Tibial artery (tissue), 4 donors: ENCODE data around the gene ANKRD44.
"Not testable (repeated sequence)": the region's sequence is repeated elsewhere in the genome, so short reads cannot be mapped to it uniquely, and the experiment has no call there.

Experiments used
- DNase-seq, 2 donors: peaks; one replicate each; pipeline ENCODE4 v3.0.0-alpha.2; 2019
- H3K27ac ChIP-seq, 2 donors: fragments of 200-600 bp; sonication (generic) in 1 of 2; 1 replicate in 1 of 2; 2 replicates in 1 of 2; pipeline ENCODE4 v1.5.1; 2018 to 2019; ENCODE audit warnings: mild to moderate bottlenecking in 1 of 2
- H3K27me3 ChIP-seq, 2 donors: fragments of 200-600 bp; sonication (generic) in 1 of 2; one replicate each; pipeline versions ENCODE4 v1.5.1 to v1.6.0; 2016 to 2019
- H3K36me3 ChIP-seq, 3 donors: fragments of 200-600 bp; sonication (generic) in 2 of 3; one replicate each; pipeline ENCODE4 v1.5.1; 2016 to 2019; ENCODE audit warnings: mild to moderate bottlenecking in 2 of 3
- H3K4me1 ChIP-seq, 4 donors: fragments of 200-600 bp; sonication (generic) in 2 of 4; 1 replicate in 3 of 4; 2 replicates in 1 of 4; pipeline ENCODE4 v1.5.1; 2016 to 2019
- H3K4me3 ChIP-seq, 2 donors: fragments of 200-600 bp; sonication (generic) in 1 of 2; 1 replicate in 1 of 2; 2 replicates in 1 of 2; pipeline ENCODE4 v1.5.1; 2018 to 2019; ENCODE audit warnings: mild to moderate bottlenecking in 2 of 2
- H3K9me3 ChIP-seq, 3 donors: fragments of 200-600 bp; sonication (generic) in 1 of 3; one replicate each; pipeline ENCODE4 v1.5.1; 2016 to 2019
- intact Hi-C: fragments of 100-400 bp; cut with DNase I; formaldehyde crosslinking; loops from one replicate; pipeline ENCODE4 v1.15.0; 2023; ENCODE audit warnings: low total_unique reads
- TF ChIP-seq, protein P1 (sequence below), 2 experiments: fragments of 200-600 bp in 1 of 2; fragments of 450-650 bp in 1 of 2; IDR thresholded peaks; one replicate each; pipeline ENCODE4 v1.5.1; 2017 to 2019; ENCODE audit warnings: antibody characterized with exemption in 2 of 2, mild to moderate bottlenecking in 1 of 2, moderate library complexity in 1 of 2

Gene ANKRD44

DNA sequence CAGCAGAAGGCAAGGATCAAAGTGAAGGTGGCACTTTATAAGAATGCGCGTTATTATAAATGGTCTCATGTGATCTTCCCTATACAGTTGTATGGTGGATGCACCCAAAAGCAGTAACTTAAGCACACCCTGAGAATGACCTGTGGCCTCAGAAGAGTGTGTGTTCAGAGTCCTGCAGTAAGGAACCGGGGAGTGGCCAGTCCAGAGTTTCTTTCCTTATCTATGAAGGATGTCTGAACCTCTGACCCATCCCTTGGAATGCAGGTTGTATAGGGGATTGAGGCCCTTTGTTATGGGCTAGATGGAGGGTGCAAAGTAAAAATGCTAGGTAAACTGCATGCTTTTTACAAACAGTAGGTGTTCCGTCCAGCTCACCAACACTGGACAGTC, 43.6 kb upstream of the ANKRD44 start:
- TF ChIP-seq, protein P1, sequence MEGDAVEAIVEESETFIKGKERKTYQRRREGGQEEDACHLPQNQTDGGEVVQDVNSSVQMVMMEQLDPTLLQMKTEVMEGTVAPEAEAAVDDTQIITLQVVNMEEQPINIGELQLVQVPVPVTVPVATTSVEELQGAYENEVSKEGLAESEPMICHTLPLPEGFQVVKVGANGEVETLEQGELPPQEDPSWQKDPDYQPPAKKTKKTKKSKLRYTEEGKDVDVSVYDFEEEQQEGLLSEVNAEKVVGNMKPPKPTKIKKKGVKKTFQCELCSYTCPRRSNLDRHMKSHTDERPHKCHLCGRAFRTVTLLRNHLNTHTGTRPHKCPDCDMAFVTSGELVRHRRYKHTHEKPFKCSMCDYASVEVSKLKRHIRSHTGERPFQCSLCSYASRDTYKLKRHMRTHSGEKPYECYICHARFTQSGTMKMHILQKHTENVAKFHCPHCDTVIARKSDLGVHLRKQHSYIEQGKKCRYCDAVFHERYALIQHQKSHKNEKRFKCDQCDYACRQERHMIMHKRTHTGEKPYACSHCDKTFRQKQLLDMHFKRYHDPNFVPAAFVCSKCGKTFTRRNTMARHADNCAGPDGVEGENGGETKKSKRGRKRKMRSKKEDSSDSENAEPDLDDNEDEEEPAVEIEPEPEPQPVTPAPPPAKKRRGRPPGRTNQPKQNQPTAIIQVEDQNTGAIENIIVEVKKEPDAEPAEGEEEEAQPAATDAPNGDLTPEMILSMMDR (IDR thresholded peaks at IDR 0.05), result no peak
- intact Hi-C loops, result no loop called here
- H3K36me3 ChIP-seq, result no peaks in the 10 kb centered on the region

DNA sequence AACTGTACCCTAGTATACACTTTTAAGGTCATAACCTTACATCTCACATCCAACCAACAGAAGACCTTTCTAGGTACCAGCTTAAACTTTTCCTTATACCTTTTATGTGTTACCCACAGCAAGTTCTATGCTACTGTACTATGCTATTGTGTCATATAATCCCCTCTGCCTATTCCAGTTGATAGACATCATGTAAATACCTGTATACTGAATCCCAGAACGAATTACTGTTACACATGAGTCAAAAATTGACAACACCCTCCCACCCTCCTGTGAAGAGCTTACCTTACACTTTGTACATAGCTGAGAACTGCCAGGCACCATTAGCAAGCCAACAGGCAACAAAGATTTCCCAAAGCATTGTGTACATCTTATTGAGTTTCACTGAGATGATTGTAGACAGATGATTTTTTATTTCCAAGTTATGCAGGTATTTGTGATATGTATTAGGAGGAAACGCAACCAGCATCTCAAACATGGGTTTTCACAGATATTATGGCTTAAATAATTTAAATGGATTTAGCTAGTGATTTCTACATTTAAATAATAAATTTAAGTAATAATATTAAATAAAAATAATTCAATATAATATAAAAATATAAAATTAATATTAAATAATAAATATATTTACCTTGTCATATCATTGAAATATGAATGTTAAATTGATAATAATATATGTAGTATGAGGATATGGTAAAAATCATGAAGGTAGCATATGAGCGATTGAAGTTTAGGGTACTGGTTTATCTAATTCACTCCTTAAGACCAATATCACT, 43.0 kb upstream of the ANKRD44 start:
- H3K27me3 ChIP-seq, result no peaks in the 10 kb centered on the region
- no peaks in the 10 kb centered on the region for H3K4me1 ChIP-seq
- no peak overlapping the region for H3K27ac ChIP-seq
- no peak overlapping the region for H3K4me3 ChIP-seq
- no peaks in the 10 kb centered on the region for H3K36me3 ChIP-seq
- H3K9me3 ChIP-seq, result no peaks in the 10 kb centered on the region
- TF ChIP-seq, protein P1 (IDR thresholded peaks at IDR 0.05), result no peak
- intact Hi-C loops, result no loop called here
- no peak for DNase-seq

More for the DNA sequence above, 43.6 kb upstream of the ANKRD44 start:
- Histone ChIP-seq H3K4me1 (no peaks in the 10 kb centered on the region), H3K9me3 (no peaks in the 10 kb centered on the region), H3K27me3 (no peaks in the 10 kb centered on the region), H3K27ac (no peak overlapping the region), H3K4me3 (no peak overlapping the region)
- DNase-seq, result no peak

DNA sequence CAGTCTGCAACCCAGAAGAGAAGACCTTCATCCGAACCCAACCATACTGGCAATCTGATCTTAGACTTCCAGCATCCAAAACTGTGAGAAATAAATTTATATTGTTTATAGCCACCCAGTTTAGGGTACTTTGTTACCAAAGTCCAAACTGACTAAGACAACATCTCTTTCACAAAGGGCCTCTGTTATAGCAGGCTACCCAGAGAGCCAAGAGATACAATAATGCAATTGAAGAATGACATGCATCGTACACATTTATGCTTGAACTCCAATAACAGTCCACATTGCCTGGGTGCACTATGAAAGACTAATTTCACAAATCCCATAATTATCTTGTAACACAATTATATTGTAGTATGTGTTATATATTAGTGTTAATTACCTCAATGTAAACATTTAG, 39.1 kb upstream of the ANKRD44 start:
- DNase-seq, result no peak
- TF ChIP-seq, protein P1 (IDR thresholded peaks at IDR 0.05), result no peak
- no peaks in the 10 kb centered on the region for H3K36me3 ChIP-seq
- H3K4me1 ChIP-seq, result no peaks in the 10 kb centered on the region
- H3K9me3 ChIP-seq, result no peaks in the 10 kb centered on the region
- H3K27ac ChIP-seq, result no peak overlapping the region
- no peak overlapping the region for H3K4me3 ChIP-seq
- intact Hi-C loops, result no loop called here
- no peaks in the 10 kb centered on the region for H3K27me3 ChIP-seq

DNA sequence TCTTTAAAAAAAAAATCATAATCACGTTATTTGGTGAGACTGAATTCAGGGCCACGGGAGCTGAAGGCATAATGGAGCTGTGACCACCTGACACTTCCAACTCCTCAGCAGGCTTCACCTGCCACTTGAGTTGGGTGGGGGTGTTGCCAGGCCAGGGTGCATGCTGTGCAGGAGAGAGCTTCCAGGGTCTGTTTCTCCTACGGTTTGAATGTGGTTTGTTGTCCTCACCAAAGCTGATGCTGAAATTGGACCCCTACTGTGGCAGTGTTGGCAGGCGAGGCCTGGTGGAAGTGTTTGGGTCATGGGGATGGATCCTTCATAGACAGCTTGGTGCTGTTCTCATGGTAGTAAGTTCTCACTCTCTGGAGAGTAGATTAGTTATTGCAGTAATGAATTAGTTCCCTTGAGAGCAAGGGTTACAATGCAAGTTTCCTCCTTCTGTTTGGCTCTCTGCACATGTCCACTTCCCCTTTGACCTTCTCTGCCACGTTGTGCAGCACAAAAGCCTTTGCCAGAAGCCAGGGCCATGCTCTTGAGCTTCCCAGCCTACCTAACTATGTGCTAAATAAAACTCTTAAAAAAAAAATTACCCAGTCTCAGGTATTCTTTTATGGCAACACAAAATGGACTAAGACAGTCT, 38.3 kb upstream of the ANKRD44 start:
- DNase-seq, result no peak
- H3K9me3 ChIP-seq, result no peaks in the 10 kb centered on the region
- H3K27me3 ChIP-seq, result no peaks in the 10 kb centered on the region
- H3K4me3 ChIP-seq, result no peak overlapping the region
- intact Hi-C loops, result no loop called here
- no peaks in the 10 kb centered on the region for H3K4me1 ChIP-seq
- no peak overlapping the region for H3K27ac ChIP-seq
- TF ChIP-seq, protein P1 (IDR thresholded peaks at IDR 0.05), result no peak
- H3K36me3 ChIP-seq, result no peaks in the 10 kb centered on the region

DNA sequence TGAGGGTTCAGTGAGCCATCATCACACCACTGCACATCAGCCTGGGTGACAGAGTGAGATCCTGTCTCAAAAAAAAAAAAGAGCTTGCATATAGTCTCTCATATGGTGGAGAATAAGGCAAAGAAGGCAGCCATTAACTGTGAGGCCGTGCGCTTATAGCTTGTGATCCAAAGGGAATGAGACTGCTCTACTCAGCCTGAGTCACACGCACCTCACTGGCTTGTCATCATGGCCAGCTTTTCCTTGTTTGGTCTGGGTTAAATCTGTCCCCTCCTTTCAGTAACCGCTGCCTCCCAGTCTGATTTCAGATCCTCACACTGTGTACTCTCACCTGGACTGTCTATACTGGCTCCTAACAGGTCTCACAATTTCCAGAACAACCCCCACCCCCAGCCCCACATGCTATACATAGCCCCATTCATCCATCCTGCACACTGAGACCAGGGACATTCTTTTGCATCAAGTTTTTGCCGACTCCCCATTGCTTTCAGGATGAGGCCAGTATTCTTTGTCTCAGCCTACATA, 35.3 kb upstream of the ANKRD44 start:
- intact Hi-C loops, result no loop called here
- no peaks in the 10 kb centered on the region for H3K4me1 ChIP-seq
- H3K4me3 ChIP-seq, result no peak overlapping the region
- no peaks in the 10 kb centered on the region for H3K27me3 ChIP-seq
- no peaks in the 10 kb centered on the region for H3K36me3 ChIP-seq
- DNase-seq, result no peak
- H3K27ac ChIP-seq, result no peak overlapping the region
- TF ChIP-seq, protein P1 (IDR thresholded peaks at IDR 0.05), result no peak
- no peaks in the 10 kb centered on the region for H3K9me3 ChIP-seq

DNA sequence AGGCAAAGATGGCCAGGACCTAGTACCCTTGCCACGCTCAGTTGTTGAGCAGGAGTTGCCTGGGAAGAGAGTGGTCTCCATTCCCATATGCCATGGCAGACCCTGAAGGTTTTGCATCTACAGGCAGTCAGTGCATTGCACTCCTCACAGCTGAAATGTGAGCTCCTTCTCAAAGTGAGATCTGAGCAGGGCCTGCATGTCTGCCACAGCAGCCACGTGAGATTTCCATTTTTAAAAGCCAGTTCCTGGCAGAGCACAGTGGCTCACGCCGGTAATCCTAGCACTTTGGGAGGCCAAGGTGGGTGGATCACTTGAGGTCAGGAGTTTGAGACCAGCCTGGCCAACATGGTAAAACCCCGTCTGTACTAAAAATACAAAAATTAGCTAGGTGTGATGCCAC, 33.4 kb upstream of the ANKRD44 start:
- H3K27me3 ChIP-seq, DNase-seq, H3K36me3 ChIP-seq, H3K4me3 ChIP-seq, intact Hi-C loops, H3K27ac ChIP-seq, H3K9me3 ChIP-seq, H3K4me1 ChIP-seq: not testable (repeated sequence)
